NCI-H1694 (cell line): ENCODE results near the gene WDR35.

Experiments used
- DNase-seq: peaks from one replicate; lab custom pipeline; 2025; lab: John Stamatoyannopoulos, UW

The WDR35 gene

GRCh38 chr2:19989667-19990415 lies at the start of gene WDR35:
WDR35 (minus strand) TSS chr2:19990105; CDS start chr2:19990015, 90 bp downstream.
- peak; percentile 91 for DNase-seq

- DNase-seq: no peak
Measured at GRCh38 chr2:20037660-20038059, 47.8 kb upstream of the WDR35 start.

GRCh38 chr2:20035955-20036666 lies 46.2 kb upstream of the WDR35 start:
- no peak for DNase-seq

GRCh38 chr2:20034821-20035220 lies 44.9 kb upstream of the WDR35 start:
- DNase-seq: no peak

GRCh38 chr2:20034218-20034617 lies 44.3 kb upstream of the WDR35 start:
- no peak for DNase-seq

GRCh38 chr2:20033322-20033721 lies 43.4 kb upstream of the WDR35 start:
- DNase-seq: no peak

- no peak for DNase-seq
Measured at GRCh38 chr2:20030224-20030623, 40.3 kb upstream of the WDR35 start.

GRCh38 chr2:20027705-20028434 lies 38.0 kb upstream of the WDR35 start:
- no peak for DNase-seq

GRCh38 chr2:20027260-20027677 lies 37.4 kb upstream of the WDR35 start:
- no peak for DNase-seq

- DNase-seq: no peak
Measured at GRCh38 chr2:20025065-20025786, 35.3 kb upstream of the WDR35 start.

GRCh38 chr2:20023688-20024087 lies 33.8 kb upstream of the WDR35 start:
- no peak for DNase-seq

- DNase-seq: no peak
Measured at GRCh38 chr2:20021405-20022009, 31.6 kb upstream of the WDR35 start.

- DNase-seq: no peak
Measured at GRCh38 chr2:20019747-20020146, 29.8 kb upstream of the WDR35 start.

- no peak for DNase-seq
Measured at GRCh38 chr2:20018601-20019152, 28.8 kb upstream of the WDR35 start.

- no peak for DNase-seq
Measured at GRCh38 chr2:20016346-20016745, 26.4 kb upstream of the WDR35 start.

- peak; percentile 76 for DNase-seq
Measured at GRCh38 chr2:20015482-20016083, 25.7 kb upstream of the WDR35 start.

GRCh38 chr2:20013126-20013849 lies 23.4 kb upstream of the WDR35 start:
- DNase-seq: no peak

- DNase-seq: no peak
Measured at GRCh38 chr2:20012282-20013125, 22.6 kb upstream of the WDR35 start, which contains the start of gene MATN3. MATN3 (minus strand) TSS chr2:20012668; CDS start chr2:20012631, 37 bp downstream.

- no peak for DNase-seq
Measured at GRCh38 chr2:20012032-20012281, 22.1 kb upstream of the WDR35 start.
